NAMALWA (cell line): Measurements from ENCODE around the gene ALKBH6.
"Not testable (repeated sequence)": the region's sequence is repeated elsewhere in the genome, so short reads cannot be mapped to it uniquely, and the experiment has no call there.

Experiments used
- DNase-seq: peaks from one replicate; pipeline ENCODE4 v3.0.0-alpha.2; 2015; ENCODE audit warnings: low spot score

The ALKBH6 gene

DNA sequence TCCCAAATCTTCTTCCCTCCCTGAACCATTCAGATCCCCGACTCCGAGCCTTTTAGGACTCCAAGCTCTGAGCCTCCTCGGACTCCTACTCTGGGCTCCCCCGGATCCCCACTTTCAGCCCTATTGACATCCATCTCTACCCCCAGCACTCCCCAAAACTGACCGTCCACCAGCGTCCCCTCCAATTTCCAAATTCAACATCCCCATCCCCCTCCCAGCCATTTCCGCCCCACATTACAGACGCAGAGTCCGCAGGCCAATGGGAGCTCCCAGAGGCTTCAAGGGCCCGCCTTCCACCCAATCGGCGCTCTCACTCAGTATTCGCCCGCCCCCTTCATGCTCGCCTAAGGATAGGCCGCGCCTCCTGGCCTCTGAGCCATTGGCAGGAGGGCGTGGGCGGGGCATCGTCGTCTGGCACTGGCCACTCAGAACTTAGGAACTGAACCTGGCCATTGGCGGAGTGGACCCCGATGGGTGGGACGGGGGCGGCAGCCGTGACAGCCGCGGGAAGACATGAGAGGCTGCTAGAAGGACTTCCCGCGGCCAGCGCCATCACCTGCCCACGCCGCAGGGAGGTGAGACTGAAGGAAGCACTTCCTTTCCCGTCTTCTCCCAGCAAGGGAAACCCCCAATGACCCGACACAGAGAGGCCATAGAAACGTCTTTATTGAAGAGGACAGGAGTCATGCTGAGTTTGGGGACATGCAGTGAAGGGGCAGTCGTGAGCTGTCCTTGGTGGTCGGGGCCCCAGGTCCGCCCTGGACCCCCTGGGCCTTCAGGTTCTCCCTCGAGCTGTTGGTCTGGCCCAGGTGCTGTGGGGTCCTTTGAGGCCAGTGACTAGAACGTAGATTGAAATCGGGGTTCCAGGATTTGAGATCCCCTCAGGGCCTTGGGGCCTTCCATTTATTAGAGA lies at the start of gene ALKBH6:
Gene ALKBH6, minus strand, starts transcription at position 202 of the 913 bp plus-strand sequence. CDS start 816 bp downstream, outside the sequence.
- DNase-seq, result peak; percentile 99

DNA sequence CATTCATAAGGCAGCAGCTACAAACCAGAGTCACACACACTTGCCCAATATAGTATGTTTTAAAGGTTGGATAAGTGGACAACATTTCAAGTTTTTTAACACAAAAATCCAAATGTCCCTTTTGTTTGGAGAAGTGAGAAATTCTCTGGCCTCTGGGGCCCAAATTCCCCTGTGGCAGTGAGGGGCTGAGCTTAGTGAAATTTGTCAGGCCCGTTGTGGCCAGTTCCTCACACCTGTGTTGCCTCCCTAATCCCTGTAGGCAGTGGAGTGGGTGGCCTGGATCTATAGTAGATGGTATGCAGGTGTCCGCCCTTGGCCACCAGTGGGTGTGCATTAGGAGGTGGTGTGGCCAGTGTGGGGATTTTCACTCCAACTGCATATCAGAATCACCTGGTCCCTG lies 47.4 kb upstream of the ALKBH6 start:
- DNase-seq, result no peak

DNA sequence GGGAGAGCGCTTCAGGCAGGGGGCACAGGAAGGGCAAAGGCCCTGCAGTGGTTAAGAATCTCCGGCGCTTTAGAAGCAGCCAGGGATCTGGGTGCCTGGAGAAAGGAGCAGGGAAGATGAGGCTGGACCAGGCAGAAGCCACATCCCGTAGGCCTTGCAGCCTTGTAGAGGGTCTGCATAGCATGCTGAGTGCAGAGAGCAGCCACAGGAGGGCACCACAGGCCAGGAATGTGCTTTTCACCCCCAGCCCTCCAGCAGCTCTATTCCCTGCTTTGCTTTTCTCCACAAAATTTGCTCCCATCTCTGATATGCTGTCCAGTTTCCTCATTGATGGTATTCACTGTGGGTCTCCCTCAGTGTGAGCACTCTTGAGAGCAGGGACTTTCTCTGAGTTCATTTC lies 46.4 kb upstream of the ALKBH6 start:
- peak; percentile 45 for DNase-seq

DNA sequence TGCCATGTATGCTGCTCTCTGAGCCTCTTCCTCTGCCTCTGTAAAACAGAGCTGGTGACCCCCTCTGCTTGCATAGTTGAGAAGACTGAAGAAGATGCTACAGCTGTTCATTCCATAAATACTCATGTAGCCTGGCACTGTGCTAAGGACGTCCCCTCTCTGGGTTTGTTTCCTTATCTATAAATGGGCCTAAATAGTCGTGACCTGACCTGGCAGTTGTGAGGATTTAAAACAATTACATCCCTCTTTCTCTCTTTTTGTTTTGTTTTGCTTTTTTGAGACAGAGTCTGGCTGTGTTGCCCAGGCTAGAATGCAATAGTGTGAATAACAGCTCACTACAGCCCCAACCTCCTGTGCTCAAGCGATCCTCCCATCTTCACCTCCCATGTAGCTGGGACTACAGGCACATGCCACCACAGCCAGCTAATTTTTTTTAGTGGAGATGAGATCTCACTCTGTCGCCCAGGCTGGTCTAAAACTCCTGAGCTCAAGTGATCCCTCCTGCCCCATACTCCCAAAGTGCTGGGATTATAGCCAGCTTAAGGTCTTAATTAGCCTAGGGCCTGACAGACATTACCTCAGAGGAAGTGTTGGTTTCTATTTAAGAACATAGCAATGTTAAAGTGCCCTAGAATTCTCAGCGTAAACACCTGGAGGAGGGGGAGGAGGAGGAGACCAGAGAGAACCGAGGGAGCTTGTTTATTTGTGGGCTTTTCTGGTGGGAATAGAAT lies 45.3 kb upstream of the ALKBH6 start:
- DNase-seq, result no peak

DNA sequence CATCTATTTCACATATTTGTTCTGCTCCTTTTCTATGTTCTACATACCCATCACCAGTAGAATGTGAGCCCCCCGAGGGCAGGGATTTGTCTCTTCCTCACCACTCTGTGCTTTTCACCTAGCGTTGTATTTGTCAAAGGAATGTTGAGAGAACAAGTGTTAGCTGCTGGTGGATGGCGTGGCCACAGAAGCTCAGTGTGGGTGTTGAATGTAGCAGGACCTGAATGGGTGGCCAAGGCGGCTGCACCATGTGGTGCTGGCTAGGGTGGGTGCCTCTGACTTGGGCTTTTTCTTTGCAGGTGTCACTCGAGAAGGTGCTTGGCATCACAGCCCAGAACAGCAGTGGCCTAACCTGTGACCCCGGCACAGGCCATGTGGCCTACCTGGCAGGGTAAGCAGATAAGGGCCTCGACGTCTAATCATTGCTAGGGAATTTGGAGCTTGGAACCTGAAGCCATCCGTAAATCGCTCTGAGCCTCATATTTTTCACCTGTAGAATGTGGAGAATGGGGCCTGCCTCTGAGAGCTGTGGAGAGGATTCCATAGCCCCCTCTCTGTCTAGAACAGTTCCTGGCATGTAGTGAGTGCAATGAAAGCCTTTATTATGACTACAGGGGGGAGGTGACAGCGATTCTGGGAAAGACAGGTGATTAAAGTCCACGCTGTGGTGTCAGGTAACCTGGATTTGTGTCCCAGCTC lies 44.6 kb upstream of the ALKBH6 start:
- no peak for DNase-seq

DNA sequence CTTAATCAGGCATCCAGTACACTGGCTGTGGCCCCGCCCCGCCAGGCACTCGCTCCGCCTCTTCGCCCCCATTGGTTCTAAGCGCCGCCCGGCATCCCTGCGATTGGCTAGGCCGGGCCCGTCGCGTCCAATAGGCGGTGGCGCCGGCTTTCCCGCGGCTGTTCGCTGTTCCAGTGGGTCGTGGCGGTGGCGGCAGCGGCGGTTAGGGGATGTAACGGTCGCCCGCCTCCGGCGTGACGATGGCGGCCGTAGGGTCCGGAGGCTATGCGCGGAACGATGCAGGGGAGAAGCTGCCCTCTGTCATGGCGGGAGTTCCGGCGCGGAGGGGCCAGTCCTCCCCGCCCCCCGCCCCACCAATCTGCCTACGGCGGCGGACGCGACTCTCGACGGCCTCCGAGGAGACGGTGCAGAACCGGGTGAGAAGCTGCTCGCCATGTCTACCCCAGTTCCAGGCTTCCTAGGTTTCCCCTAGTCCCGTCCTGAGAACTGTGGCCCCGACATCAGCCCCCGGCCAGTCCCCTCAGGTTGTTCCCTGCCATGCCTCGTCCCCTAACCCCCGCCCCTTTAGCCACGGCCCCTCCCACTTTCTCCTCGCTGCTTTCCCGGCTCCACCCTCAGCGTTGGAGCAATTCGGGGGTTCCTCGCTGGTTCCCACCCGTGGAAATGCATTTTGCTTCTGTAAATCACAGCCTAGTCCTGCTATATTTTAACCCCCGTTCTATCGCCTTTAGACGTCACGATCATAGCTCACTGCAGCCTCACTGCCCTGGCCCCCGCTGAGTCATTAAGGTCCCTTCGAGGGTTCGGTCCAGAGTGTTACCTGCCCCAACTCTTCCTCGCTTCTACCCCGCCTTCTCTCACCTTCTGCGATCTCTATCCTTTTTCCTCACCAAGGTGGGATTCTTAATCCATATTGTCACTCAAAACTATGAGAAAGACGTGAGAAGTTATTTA lies 41.0 kb upstream of the ALKBH6 start, which contains the start of gene WDR62:
Gene WDR62, plus strand, starts transcription at position 165 of the 954 bp plus-strand sequence. Its CDS starts 75 bp downstream, at position 240.
- peak; percentile 94 for DNase-seq

DNA sequence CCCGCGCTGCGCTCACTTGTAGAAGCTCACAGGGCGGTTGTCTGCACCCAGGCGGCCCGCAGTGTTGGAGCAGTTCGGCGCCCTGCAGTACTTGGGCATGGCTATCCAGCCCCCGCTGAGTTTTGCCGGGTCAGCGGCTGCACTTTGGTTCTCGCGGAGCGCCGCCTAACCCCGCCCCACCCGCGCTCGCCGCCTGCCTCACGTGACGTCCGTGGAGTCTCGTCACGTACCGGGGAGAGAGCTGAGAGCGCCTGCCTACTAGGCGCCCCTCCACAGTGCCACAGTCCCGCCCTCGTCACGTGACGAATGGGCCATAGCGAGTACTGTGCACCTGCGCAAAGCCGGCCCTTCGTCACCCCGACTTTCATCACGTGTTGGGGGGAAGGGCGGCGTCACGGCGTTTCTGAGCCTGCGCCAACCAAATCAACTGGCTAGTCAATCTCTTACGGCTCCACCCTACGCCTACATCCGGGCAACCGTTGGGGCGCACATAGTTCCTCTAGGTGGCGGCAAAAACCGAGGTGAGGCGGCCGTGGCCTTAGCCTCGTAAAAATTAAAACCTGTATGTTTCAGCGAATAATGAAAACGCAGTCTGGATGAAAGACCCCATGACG lies 40.2 kb upstream of the ALKBH6 start, which contains the start of gene THAP8:
Gene THAP8, minus strand, starts transcription at position 167 of the 614 bp plus-strand sequence. Its CDS starts 68 bp downstream, at position 99.
- peak; percentile 99 for DNase-seq

- no peak for DNase-seq
Observed at GRCh38 chr19:36051637-36052036, 37.6 kb upstream of the ALKBH6 start.

DNA sequence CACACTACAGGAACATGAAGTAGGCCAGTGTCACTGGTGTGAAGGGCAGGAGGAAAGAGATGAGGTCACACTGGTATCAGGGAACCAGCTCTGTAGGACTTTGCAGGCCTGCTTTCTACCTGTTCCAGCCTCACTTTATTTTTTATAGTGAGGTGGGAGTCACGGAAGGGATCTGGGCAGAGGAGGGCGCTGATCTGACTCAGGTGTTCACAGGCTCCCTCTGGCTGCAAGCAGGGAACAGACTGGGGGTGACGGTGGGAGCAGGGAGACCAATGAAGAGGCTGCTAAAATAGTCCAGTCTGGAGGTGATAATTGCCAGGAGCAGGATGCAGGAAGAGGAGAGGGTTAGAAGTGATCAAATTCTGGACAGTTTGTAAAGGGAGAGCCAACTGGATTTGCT lies 37.2 kb upstream of the ALKBH6 start:
- no peak for DNase-seq

GRCh38 chr19:36049080-36049698 lies 35.2 kb upstream of the ALKBH6 start:
- DNase-seq, result no peak

DNA sequence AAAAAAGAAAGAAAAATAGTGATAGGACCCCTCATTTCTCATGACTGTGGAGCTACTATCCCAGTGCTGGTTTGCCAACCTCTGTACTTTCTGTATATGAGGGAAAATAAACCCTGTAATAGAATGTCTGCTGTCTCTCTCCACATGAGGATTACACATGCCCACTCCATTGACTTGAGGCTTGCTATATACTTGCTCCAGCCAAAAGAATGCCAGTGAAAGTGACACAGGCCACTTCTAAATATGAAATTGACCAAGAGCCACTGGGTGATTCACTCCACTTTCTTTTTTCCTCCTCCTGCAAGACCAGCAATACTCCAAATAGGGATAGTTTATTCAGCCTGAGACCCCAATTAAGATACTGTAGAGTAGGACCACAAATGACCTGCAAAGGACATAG lies 33.8 kb upstream of the ALKBH6 start:
- no peak for DNase-seq

GRCh38 chr19:36046443-36047050 lies 32.5 kb upstream of the ALKBH6 start:
- DNase-seq, result no peak

DNA sequence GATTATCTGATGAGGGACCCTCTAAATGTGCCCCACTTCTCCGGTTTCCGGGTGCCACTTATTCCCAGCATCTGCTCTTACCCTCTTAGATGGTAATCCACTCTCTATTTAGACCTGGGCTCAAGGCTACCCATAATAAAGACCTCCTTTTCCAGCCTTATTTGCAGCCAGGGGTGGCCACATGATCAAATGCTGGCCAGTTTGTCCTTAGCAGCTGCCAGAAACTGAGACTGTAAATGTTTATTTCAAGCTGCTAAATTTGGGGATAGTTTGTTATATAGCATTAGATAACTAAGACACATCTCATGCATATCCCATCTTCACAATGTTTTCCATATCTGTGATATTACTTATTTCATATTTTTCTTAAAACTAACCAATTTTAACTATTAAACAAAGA lies 29.9 kb upstream of the ALKBH6 start:
- DNase-seq, result no peak

DNA sequence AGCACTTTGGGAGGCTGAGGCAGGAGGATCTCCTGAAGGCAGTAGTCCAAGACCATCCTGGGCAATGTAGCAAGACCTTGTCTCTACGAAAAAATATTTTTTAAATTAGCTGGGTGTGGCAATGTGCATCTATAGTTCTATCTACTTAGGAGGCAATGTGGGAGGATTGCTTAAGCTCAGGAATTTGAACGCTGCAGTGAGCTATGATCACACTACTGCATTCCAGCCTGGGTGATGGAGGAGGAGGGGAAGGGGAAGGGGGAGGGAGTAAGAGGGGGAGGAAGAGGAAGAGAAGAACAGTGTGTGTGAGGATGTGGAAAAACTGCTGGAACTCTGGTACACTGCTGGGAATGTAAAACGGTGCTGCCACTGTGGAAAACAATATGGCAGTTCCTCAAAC lies 27.8 kb upstream of the ALKBH6 start:
- DNase-seq, result no peak

- not testable (repeated sequence) for DNase-seq
Observed at GRCh38 chr19:36041092-36041491, 27.1 kb upstream of the ALKBH6 start.

GRCh38 chr19:36040495-36040894 lies 26.5 kb upstream of the ALKBH6 start:
- DNase-seq, result no peak

DNA sequence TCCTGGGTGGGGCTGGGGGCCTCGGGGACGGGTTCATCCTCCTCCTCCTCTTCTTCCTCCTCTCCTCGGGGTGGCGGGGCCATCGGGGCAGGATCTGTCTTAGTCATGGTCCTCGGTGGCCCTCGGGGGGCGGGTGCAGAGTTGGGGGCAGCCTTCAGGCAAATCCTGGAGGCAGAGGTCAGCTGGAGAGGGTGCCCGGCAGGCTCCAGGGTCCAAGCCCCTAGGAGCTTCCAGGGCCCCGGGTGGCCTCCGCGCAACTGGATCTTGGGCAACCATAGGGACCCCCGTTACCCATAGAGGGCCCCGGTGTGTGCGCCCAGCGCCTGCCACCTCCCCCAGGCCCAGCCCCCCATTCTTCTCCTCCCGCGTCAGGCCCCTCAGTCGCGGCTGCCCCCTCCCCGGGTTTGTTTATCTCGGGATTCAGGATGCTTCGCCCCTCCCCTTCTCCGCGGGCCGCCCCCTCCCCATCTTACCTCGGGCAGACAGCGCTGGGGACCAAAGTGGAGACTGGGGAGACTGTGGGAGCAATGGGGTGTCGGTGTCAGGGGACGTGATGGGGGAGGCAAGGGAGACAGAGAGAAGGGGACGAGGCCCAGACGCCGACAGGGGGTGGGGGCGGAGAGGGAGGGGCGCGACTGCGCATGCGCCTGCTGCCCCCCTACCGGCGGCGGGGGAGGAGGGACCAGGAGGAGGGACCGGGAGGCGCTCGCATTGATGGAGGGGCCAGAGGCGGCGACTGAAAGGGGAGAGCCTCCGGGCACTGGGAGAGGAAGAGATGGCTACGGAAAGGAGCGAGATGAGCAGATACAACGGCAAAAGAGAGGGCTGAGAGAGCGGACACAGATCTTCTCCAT lies 18.5 kb upstream of the ALKBH6 start, which contains the start of gene CLIP3:
Gene CLIP3, minus strand, starts transcription at position 623 of the 854 bp plus-strand sequence. Its CDS starts 516 bp downstream, at position 107.
- DNase-seq, result no peak

- no peak for DNase-seq
Observed at GRCh38 chr19:36031308-36031707, 17.3 kb upstream of the ALKBH6 start.
